KMS-11 (cell line): ENCODE results near the gene SLC39A7.

Experiments used
- H2AFZ ChIP-seq: fragments of 200-600 bp; sonication (generic); 2 replicates; pipeline ENCODE4 v1.6.1; 2016; ENCODE audit warnings: antibody characterized with exemption, mixed run types, low read depth
- H3K27ac ChIP-seq: fragments of 200-600 bp; sonication (generic); 2 replicates; pipeline ENCODE4 v1.6.1; 2016; ENCODE audit warnings: mild to moderate bottlenecking, mixed run types
- H3K27me3 ChIP-seq: fragments of 200-600 bp; sonication (generic); 2 replicates; pipeline ENCODE4 v1.6.1; 2017; ENCODE audit warnings: mild to moderate bottlenecking, low read depth, mixed run types, moderate library complexity; ENCODE audit not compliant: insufficient read depth
- H3K36me3 ChIP-seq: fragments of 200-600 bp; sonication (generic); 2 replicates; pipeline ENCODE4 v1.6.1; 2017; ENCODE audit warnings: mild to moderate bottlenecking, mixed run types; ENCODE audit not compliant: insufficient read depth
- H3K4me1 ChIP-seq: fragments of 200-600 bp; sonication (generic); 2 replicates; pipeline ENCODE4 v1.6.1; 2016; ENCODE audit warnings: mild to moderate bottlenecking, low read depth, mixed run types; ENCODE audit not compliant: poor library complexity, severe bottlenecking
- H3K4me2 ChIP-seq: fragments of 200-600 bp; sonication (generic); 2 replicates; pipeline ENCODE4 v1.7.0; 2016; ENCODE audit warnings: mild to moderate bottlenecking, mixed run types
- H3K4me3 ChIP-seq: fragments of 200-600 bp; sonication (generic); IDR thresholded peaks from 2 replicates; pipeline ENCODE4 v1.6.1; 2017; ENCODE audit warnings: low read depth, low read length, mixed read lengths; ENCODE audit not compliant: insufficient read depth
- H3K79me2 ChIP-seq: fragments of 200-600 bp; sonication (generic); 2 replicates; pipeline ENCODE4 v1.6.1; 2016; ENCODE audit warnings: low read depth, mixed run types; ENCODE audit not compliant: insufficient read depth
- H3K9ac ChIP-seq: fragments of 200-600 bp; sonication (generic); 2 replicates; pipeline ENCODE4 v1.6.1; 2016; ENCODE audit warnings: mild to moderate bottlenecking, mixed run types
- H4K20me1 ChIP-seq: fragments of 200-600 bp; sonication (generic); 2 replicates; pipeline ENCODE4 v1.6.1; 2016; ENCODE audit warnings: mild to moderate bottlenecking, mixed run types; ENCODE audit not compliant: insufficient read depth
- CTCF ChIP-seq: fragments of 200-600 bp; sonication (generic); conservative IDR thresholded peaks from 2 replicates; pipeline ENCODE4 v1.6.1; 2017; ENCODE audit warnings: low read depth, mild to moderate bottlenecking, antibody characterized with exemption, low read length, moderate library complexity, mixed read lengths

The SLC39A7 gene

GRCh38 chr6:33208091-33208967 lies 7.7 kb downstream of the SLC39A7 start, which contains the start of gene RING1:
Gene RING1, plus strand, starts transcription at chr6:33208500. Its CDS starts 323 bp downstream, at chr6:33208823.
- Histone ChIP-seq H3K36me3 (no peaks in the 10 kb centered on the region), H3K27ac (peak within 1 kb of the TSS; percentile 78), H2AFZ (peak within 1 kb of the TSS; percentile 83)

GRCh38 chr6:33209856-33210255 lies 9.2 kb downstream of the SLC39A7 start:
- no peak overlapping the region for H3K4me3 ChIP-seq
- H3K27ac ChIP-seq = no peak overlapping the region
- no peaks in the 10 kb centered on the region for H3K36me3 ChIP-seq
- no peak for TF ChIP-seq CTCF
- no peaks in the 10 kb centered on the region for H3K79me2 ChIP-seq
- no peaks in the 10 kb centered on the region for H4K20me1 ChIP-seq
- H3K4me2 ChIP-seq = no peak overlapping the region
- no peak overlapping the region for H2AFZ ChIP-seq
- no peak overlapping the region for H3K9ac ChIP-seq
- H3K27me3 ChIP-seq = no peaks in the 10 kb centered on the region
- H3K4me1 ChIP-seq = peaks cover 15% of the 10 kb centered on the region

More at GRCh38 chr6:33208091-33208967, 7.7 kb downstream of the SLC39A7 start, which contains the start of gene RING1:
- peak within 1 kb of the TSS; percentile 87 for H3K9ac ChIP-seq
- TF ChIP-seq CTCF = no peak
- H3K4me2 ChIP-seq = peak within 1 kb of the TSS; percentile 94
- H3K27me3 ChIP-seq = no peaks in the 10 kb centered on the region
- no peaks in the 10 kb centered on the region for H4K20me1 ChIP-seq
- peaks cover 26% of the 10 kb centered on the region for H3K4me1 ChIP-seq
- H3K79me2 ChIP-seq = no peaks in the 10 kb centered on the region
- peak within 1 kb of the TSS; percentile 22 for H3K4me3 ChIP-seq

GRCh38 chr6:33211136-33211535 lies 10.5 kb downstream of the SLC39A7 start:
- H3K79me2 ChIP-seq = no peaks in the 10 kb centered on the region
- TF ChIP-seq CTCF = no peak
- no peak overlapping the region for H3K4me2 ChIP-seq
- H3K4me3 ChIP-seq = no peak overlapping the region
- H3K36me3 ChIP-seq = no peaks in the 10 kb centered on the region
- H2AFZ ChIP-seq = no peak overlapping the region
- no peaks in the 10 kb centered on the region for H4K20me1 ChIP-seq
- peaks cover 3% of the 10 kb centered on the region for H3K4me1 ChIP-seq
- no peak overlapping the region for H3K27ac ChIP-seq
- H3K27me3 ChIP-seq = no peaks in the 10 kb centered on the region
- no peak overlapping the region for H3K9ac ChIP-seq

GRCh38 chr6:33211666-33212422 lies 11.2 kb downstream of the SLC39A7 start:
- Histone ChIP-seq H3K4me2 (no peak overlapping the region), H3K27ac (no peak overlapping the region), H3K79me2 (no peaks in the 10 kb centered on the region), H4K20me1 (no peaks in the 10 kb centered on the region), H3K36me3 (no peaks in the 10 kb centered on the region), H2AFZ (no peak overlapping the region), H3K9ac (no peak overlapping the region), H3K27me3 (no peaks in the 10 kb centered on the region), H3K4me3 (no peak overlapping the region), H3K4me1 (no peaks in the 10 kb centered on the region)
- TF ChIP-seq CTCF = no peak
